Measurements from ENCODE around the gene ERC2.

DNA sequence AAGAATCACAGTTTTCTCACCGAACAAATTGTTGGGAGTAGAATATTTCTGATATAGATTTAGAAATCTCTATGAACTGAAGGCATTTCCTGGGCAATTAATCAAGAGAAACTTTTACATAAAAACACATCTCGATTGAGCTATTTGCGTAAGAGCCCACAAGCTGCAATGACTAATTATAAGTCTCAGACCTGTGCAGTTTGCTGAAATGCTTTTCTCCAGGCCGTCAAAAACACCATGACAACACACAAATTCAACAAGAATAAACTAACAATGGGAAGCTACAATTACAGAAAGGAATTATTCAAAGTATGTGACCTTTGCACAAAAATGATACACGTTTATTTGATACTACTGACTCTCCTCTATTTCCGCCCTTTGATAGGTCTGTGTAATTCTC, 499.9 kb downstream of the ERC2 start:
- no peak for TF ChIP-seq POLR2A (IDR thresholded peaks at IDR 0.05)
- TF ChIP-seq, protein P1, sequence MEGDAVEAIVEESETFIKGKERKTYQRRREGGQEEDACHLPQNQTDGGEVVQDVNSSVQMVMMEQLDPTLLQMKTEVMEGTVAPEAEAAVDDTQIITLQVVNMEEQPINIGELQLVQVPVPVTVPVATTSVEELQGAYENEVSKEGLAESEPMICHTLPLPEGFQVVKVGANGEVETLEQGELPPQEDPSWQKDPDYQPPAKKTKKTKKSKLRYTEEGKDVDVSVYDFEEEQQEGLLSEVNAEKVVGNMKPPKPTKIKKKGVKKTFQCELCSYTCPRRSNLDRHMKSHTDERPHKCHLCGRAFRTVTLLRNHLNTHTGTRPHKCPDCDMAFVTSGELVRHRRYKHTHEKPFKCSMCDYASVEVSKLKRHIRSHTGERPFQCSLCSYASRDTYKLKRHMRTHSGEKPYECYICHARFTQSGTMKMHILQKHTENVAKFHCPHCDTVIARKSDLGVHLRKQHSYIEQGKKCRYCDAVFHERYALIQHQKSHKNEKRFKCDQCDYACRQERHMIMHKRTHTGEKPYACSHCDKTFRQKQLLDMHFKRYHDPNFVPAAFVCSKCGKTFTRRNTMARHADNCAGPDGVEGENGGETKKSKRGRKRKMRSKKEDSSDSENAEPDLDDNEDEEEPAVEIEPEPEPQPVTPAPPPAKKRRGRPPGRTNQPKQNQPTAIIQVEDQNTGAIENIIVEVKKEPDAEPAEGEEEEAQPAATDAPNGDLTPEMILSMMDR (IDR thresholded peaks at IDR 0.05), result no peak
